ENCODE data around the gene H3-3A. TPM values are rescaled to one million over a fixed set of nuclear protein-coding genes. Genes with fewer than 3 reads are reported as not detected.

H3-3A gene
- total and polyA plus RNA-seq, 2 donors (not counting 1 experiment from before 2014, with no cell fraction given): 86.2 to 312 TPM

DNA sequence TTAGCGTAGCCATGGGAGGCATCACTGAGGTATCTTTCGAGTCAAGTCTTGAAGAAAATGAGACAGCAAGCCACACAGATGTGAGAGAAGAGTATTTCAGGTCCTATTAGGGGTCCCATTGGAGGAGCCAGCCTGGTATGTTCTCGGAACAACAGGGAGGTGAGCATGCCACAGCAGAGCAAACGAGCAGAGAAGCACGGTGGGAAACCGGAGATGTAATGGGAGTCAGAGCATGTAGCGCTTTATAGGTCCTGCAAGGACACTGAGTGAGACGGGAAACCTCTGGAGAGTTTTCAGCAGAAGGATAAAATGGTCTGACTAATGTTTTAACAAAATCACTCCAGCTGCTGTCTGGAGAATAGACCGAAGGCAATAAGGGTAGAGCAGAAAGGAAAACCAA lies 15.9 kb downstream of the H3-3A start:
- Histone ChIP-seq H3K36me3 (ENCODE audit: control insufficient read depth, insufficient read depth, low read length) (no peaks in the 10 kb centered on the region), H3K9me3 (ENCODE audit: control insufficient read depth, insufficient read depth, low read depth, low read length) (no peaks in the 10 kb centered on the region), H3K27me3 (ENCODE audit: control insufficient read depth, insufficient read depth, low read length) (no peaks in the 10 kb centered on the region), H2AFZ (ENCODE audit: low read length) (no peak overlapping the region), H3K79me2 (ENCODE audit: control insufficient read depth, insufficient read depth, low read length) (no peaks in the 10 kb centered on the region), H3K4me1 (ENCODE audit: control insufficient read depth, extremely low read depth, insufficient read depth, low read length) (peaks cover 4% of the 10 kb centered on the region), H3K4me3 (replicated peaks in 1 of 4; ENCODE audit: control extremely low read depth in 1 of 4, insufficient read depth in 1 of 4, low read depth in 3 of 4, low read length in 4 of 4) (no peak overlapping the region), H4K20me1 (ENCODE audit: control insufficient read depth, extremely low read depth, insufficient read depth, low read length) (no peaks in the 10 kb centered on the region), H3K4me2 (ENCODE audit: extremely low read depth, insufficient read depth, low read length) (no peak overlapping the region), H3K27ac (ENCODE audit: insufficient read depth, low read length) (no peak overlapping the region), H3K9ac (ENCODE audit: insufficient read depth, low read length) (no peak overlapping the region)
- no peak for DNase-seq (ENCODE audit: low read depth in 2 of 2)
- TF ChIP-seq, protein P1, sequence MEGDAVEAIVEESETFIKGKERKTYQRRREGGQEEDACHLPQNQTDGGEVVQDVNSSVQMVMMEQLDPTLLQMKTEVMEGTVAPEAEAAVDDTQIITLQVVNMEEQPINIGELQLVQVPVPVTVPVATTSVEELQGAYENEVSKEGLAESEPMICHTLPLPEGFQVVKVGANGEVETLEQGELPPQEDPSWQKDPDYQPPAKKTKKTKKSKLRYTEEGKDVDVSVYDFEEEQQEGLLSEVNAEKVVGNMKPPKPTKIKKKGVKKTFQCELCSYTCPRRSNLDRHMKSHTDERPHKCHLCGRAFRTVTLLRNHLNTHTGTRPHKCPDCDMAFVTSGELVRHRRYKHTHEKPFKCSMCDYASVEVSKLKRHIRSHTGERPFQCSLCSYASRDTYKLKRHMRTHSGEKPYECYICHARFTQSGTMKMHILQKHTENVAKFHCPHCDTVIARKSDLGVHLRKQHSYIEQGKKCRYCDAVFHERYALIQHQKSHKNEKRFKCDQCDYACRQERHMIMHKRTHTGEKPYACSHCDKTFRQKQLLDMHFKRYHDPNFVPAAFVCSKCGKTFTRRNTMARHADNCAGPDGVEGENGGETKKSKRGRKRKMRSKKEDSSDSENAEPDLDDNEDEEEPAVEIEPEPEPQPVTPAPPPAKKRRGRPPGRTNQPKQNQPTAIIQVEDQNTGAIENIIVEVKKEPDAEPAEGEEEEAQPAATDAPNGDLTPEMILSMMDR (conservative IDR thresholded peaks at IDR 0.05 in 1 of 2, IDR thresholded peaks at IDR 0.05 in 1 of 2; ENCODE audit: low read depth in 1 of 2, low read length in 2 of 2): no peak
- TF ChIP-seq EZH2 (IDR thresholded peaks at IDR 0.05; ENCODE audit: low read length, missing control alignments): no peak

DNA sequence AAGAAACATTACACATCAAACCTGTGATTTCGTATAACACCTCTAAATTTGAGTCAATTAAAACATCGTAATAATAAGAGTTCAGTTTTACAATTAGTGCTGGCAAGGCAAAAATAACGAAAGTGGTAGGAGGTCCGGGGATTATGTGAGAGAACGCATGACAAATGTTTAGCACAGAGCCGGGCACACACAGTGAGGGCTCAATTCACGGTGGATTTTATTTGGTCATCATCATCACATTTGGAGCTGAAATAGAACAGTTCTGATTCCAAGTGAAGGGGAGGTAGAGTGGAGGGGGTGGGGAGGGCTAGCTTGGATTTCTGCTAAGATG lies 20.0 kb downstream of the H3-3A start:
- no peaks in the 10 kb centered on the region for H3K36me3 ChIP-seq (ENCODE audit: control insufficient read depth, insufficient read depth, low read length)
- H3K27ac ChIP-seq (ENCODE audit: insufficient read depth, low read length): peak overlapping the region; percentile 43
- DNase-seq (ENCODE audit: low read depth in 2 of 2): no peak
- H3K27me3 ChIP-seq (ENCODE audit: control insufficient read depth, insufficient read depth, low read length): no peaks in the 10 kb centered on the region
- peak overlapping the region; percentile 91 for H2AFZ ChIP-seq (ENCODE audit: low read length)
- H3K9me3 ChIP-seq (ENCODE audit: control insufficient read depth, insufficient read depth, low read depth, low read length): no peaks in the 10 kb centered on the region
- H3K4me1 ChIP-seq (ENCODE audit: control insufficient read depth, extremely low read depth, insufficient read depth, low read length): peaks cover 4% of the 10 kb centered on the region
- no peaks in the 10 kb centered on the region for H3K79me2 ChIP-seq (ENCODE audit: control insufficient read depth, insufficient read depth, low read length)
- peak overlapping the region; percentile 48 to 71 (median 60) for H3K4me3 ChIP-seq (replicated peaks in 1 of 4; ENCODE audit: control extremely low read depth in 1 of 4, insufficient read depth in 1 of 4, low read depth in 3 of 4, low read length in 4 of 4)
- peak overlapping the region; percentile 90 for H3K4me2 ChIP-seq (ENCODE audit: extremely low read depth, insufficient read depth, low read length)
- no peaks in the 10 kb centered on the region for H4K20me1 ChIP-seq (ENCODE audit: control insufficient read depth, extremely low read depth, insufficient read depth, low read length)
- no peak for TF ChIP-seq EZH2 (IDR thresholded peaks at IDR 0.05; ENCODE audit: low read length, missing control alignments)
- TF ChIP-seq, protein P1 (conservative IDR thresholded peaks at IDR 0.05 in 1 of 2, IDR thresholded peaks at IDR 0.05 in 1 of 2; ENCODE audit: low read depth in 1 of 2, low read length in 2 of 2): no peak
- peak overlapping the region; percentile 6 for H3K9ac ChIP-seq (ENCODE audit: insufficient read depth, low read length)

DNA sequence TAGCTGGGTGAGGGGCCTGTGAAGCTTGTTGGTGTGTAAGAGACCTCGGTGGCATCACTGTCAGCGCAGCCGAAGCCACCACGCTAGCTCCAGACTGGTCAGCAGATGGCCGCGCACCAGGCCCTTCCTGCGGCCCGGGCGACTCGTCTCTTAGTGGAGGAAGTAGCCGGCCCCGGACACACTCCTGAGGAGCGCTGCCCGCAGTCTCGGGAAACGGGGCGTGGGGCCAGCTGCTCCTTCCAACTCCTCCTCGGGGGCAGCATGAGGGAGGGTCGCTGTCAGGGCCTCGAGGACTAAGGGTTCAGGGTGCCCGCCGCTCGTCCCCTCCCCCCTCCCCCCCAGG lies 20.4 kb downstream of the H3-3A start:
- H3K79me2 ChIP-seq (ENCODE audit: control insufficient read depth, insufficient read depth, low read length): no peaks in the 10 kb centered on the region
- H3K4me3 ChIP-seq (replicated peaks in 1 of 4; ENCODE audit: control extremely low read depth in 1 of 4, insufficient read depth in 1 of 4, low read depth in 3 of 4, low read length in 4 of 4): peak overlapping the region; percentile 48 to 71 (median 60)
- H3K9me3 ChIP-seq (ENCODE audit: control insufficient read depth, insufficient read depth, low read depth, low read length): no peaks in the 10 kb centered on the region
- TF ChIP-seq EZH2 (IDR thresholded peaks at IDR 0.05; ENCODE audit: low read length, missing control alignments): no peak
- TF ChIP-seq, protein P1 (conservative IDR thresholded peaks at IDR 0.05 in 1 of 2, IDR thresholded peaks at IDR 0.05 in 1 of 2; ENCODE audit: low read depth in 1 of 2, low read length in 2 of 2): no peak
- peak overlapping the region; percentile 43 for H3K27ac ChIP-seq (ENCODE audit: insufficient read depth, low read length)
- no peaks in the 10 kb centered on the region for H4K20me1 ChIP-seq (ENCODE audit: control insufficient read depth, extremely low read depth, insufficient read depth, low read length)
- peak overlapping the region; percentile 90 for H3K4me2 ChIP-seq (ENCODE audit: extremely low read depth, insufficient read depth, low read length)
- H2AFZ ChIP-seq (ENCODE audit: low read length): peak overlapping the region; percentile 91
- peak overlapping the region; percentile 6 for H3K9ac ChIP-seq (ENCODE audit: insufficient read depth, low read length)
- H3K36me3 ChIP-seq (ENCODE audit: control insufficient read depth, insufficient read depth, low read length): no peaks in the 10 kb centered on the region
- peak; percentile 42 to 48 for DNase-seq (ENCODE audit: low read depth in 2 of 2)
- peaks cover 4% of the 10 kb centered on the region for H3K4me1 ChIP-seq (ENCODE audit: control insufficient read depth, extremely low read depth, insufficient read depth, low read length)
- H3K27me3 ChIP-seq (ENCODE audit: control insufficient read depth, insufficient read depth, low read length): no peaks in the 10 kb centered on the region
